Naive thymus-derived CD4-positive, alpha-beta T cell (primary cell): ENCODE data around the gene LRP5. TPM values are rescaled to one million over a fixed set of nuclear protein-coding genes. Genes with fewer than 3 reads are reported as not detected.

Experiments
- polyA plus RNA-seq, 2 donors: library from polyadenylated mRNA; unstranded; fragments of 300-500 nt; fragmentation: Illumina TruSeq; gene quantifications; one replicate each; pipeline ENCODE4 v1.2.3, GENCODE V29; 2021
- total RNA-seq, 6 experiments: library from RNA in 5 of 6; stranded (reverse) in 5 of 6; gene quantifications; 1 replicate in 5 of 6; 2 replicates in 1 of 6; pipeline ENCODE4 v1.2.3 and lab custom pipeline; 2021 to 2026

The LRP5 gene
- total and polyA plus RNA-seq, 7 experiments from 2014 or later = 0.35 to 29.9 (median 2.2) TPM

Other genes with a start within 250 kb of the LRP5 start
- gene CHKA, start 191.2 kb upstream of the LRP5 start, total RNA-seq = 10 to 100 TPM in 2 of 5 experiments, 1 to 10 TPM in 3; 6.0 to 31.3 (median 7.3) TPM
- 1 to 10 TPM; 1.4 to 4.4 TPM for gene CHKA, start 191.2 kb upstream of the LRP5 start, polyA plus RNA-seq
- 10 to 100 TPM; 32.7 to 68.2 (median 43.8) TPM for gene KMT5B, start 99.3 kb upstream of the LRP5 start, total RNA-seq
- gene KMT5B, start 99.3 kb upstream of the LRP5 start, polyA plus RNA-seq = 10 to 100 TPM; 42.2 to 58.6 TPM
- gene C11orf24, start 40.6 kb upstream of the LRP5 start, total RNA-seq = 10 to 100 TPM in 4 of 5 experiments, 1 to 10 TPM in 1; 9.5 to 20.0 (median 15.4) TPM
- gene C11orf24, start 40.6 kb upstream of the LRP5 start, polyA plus RNA-seq = 10 to 100 TPM in 1 of 2 donors, 1 to 10 TPM in 1; 5.7 to 11.5 TPM
- 100 to 1,000 TPM; 112 to 159 (median 138) TPM for gene PPP6R3, start 148.2 kb downstream of the LRP5 start, total RNA-seq
- 10 to 100 TPM; 43.5 to 51.8 TPM for gene PPP6R3, start 148.2 kb downstream of the LRP5 start, polyA plus RNA-seq